ES-I3 (cell line): ENCODE results near the gene PSMB1.
"Not testable (repeated sequence)": the region's sequence is repeated elsewhere in the genome, so short reads cannot be mapped to it uniquely, and the experiment has no call there.

Source experiments
- H3K36me3 ChIP-seq: 2 replicates; pipeline ENCODE4 v1.6.1; 2013; ENCODE audit warnings: mild to moderate bottlenecking, low read length, control low read depth, moderate library complexity; ENCODE audit not compliant: insufficient read depth
- H3K4me1 ChIP-seq: 2 replicates; pipeline ENCODE4 v1.6.1; 2013; ENCODE audit warnings: mild to moderate bottlenecking, control low read depth, low read length; ENCODE audit not compliant: insufficient read depth
- H3K9ac ChIP-seq: 2 replicates; pipeline ENCODE4 v1.6.1; 2013; ENCODE audit warnings: low read depth, mild to moderate bottlenecking, low read length, moderate library complexity
- H3K9me3 ChIP-seq: 2 replicates; pipeline ENCODE4 v1.6.1; 2013; ENCODE audit warnings: mild to moderate bottlenecking, low read length, moderate library complexity; ENCODE audit not compliant: control insufficient read depth, insufficient read depth

The PSMB1 gene

GRCh38 chr6:170523256-170524171 lies 29.6 kb downstream of the PSMB1 start:
- Histone ChIP-seq H3K4me1 (no peaks in the 10 kb centered on the region), H3K9me3 (no peaks in the 10 kb centered on the region), H3K9ac (no peak overlapping the region), H3K36me3 (no peaks in the 10 kb centered on the region)

GRCh38 chr6:170522565-170523183 lies 30.4 kb downstream of the PSMB1 start:
- Histone ChIP-seq H3K36me3 (no peaks in the 10 kb centered on the region), H3K4me1 (no peaks in the 10 kb centered on the region), H3K9me3 (no peaks in the 10 kb centered on the region), H3K9ac (no peak overlapping the region)

- no peaks in the 10 kb centered on the region for H3K9me3 ChIP-seq
- no peaks in the 10 kb centered on the region for H3K4me1 ChIP-seq
- H3K36me3 ChIP-seq = no peaks in the 10 kb centered on the region
- no peak overlapping the region for H3K9ac ChIP-seq
These were observed 36.1 kb downstream of the PSMB1 start for GRCh38 chr6:170516783-170517616.

GRCh38 chr6:170514908-170515307 lies 38.2 kb downstream of the PSMB1 start:
- Histone ChIP-seq H3K9ac (no peak overlapping the region), H3K36me3 (no peaks in the 10 kb centered on the region), H3K9me3 (no peaks in the 10 kb centered on the region), H3K4me1 (no peaks in the 10 kb centered on the region)

- Histone ChIP-seq H3K36me3 (no peaks in the 10 kb centered on the region), H3K9me3 (no peaks in the 10 kb centered on the region), H3K4me1 (no peaks in the 10 kb centered on the region), H3K9ac (no peak overlapping the region)
These were observed 40.9 kb downstream of the PSMB1 start for GRCh38 chr6:170512249-170512648.

- H3K4me1 ChIP-seq = no peaks in the 10 kb centered on the region
- H3K36me3 ChIP-seq = no peaks in the 10 kb centered on the region
- no peaks in the 10 kb centered on the region for H3K9me3 ChIP-seq
- H3K9ac ChIP-seq = no peak overlapping the region
These were observed 42.5 kb downstream of the PSMB1 start for GRCh38 chr6:170510631-170511030.

- H3K9me3 ChIP-seq = no peaks in the 10 kb centered on the region
- no peaks in the 10 kb centered on the region for H3K36me3 ChIP-seq
- no peak overlapping the region for H3K9ac ChIP-seq
- H3K4me1 ChIP-seq = no peaks in the 10 kb centered on the region
These were observed 43.4 kb downstream of the PSMB1 start for GRCh38 chr6:170509723-170510018.

GRCh38 chr6:170508892-170509722 lies 44.0 kb downstream of the PSMB1 start:
- H3K36me3 ChIP-seq, H3K9me3 ChIP-seq, H3K9ac ChIP-seq, H3K4me1 ChIP-seq: not testable (repeated sequence)

GRCh38 chr6:170508275-170508674 lies 44.8 kb downstream of the PSMB1 start:
- not testable (repeated sequence) for H3K9ac ChIP-seq, H3K36me3 ChIP-seq, H3K9me3 ChIP-seq, H3K4me1 ChIP-seq

GRCh38 chr6:170507728-170508127 lies 45.4 kb downstream of the PSMB1 start:
- H3K9me3 ChIP-seq, H3K4me1 ChIP-seq, H3K9ac ChIP-seq, H3K36me3 ChIP-seq: not testable (repeated sequence)

GRCh38 chr6:170506446-170506845 lies 46.7 kb downstream of the PSMB1 start:
- H3K4me1 ChIP-seq = no peaks in the 10 kb centered on the region
- no peaks in the 10 kb centered on the region for H3K36me3 ChIP-seq
- no peak overlapping the region for H3K9ac ChIP-seq
- no peaks in the 10 kb centered on the region; the same call in 1 of the 2 replicates for H3K9me3 ChIP-seq

GRCh38 chr6:170505306-170505705 lies 47.8 kb downstream of the PSMB1 start:
- Histone ChIP-seq H3K9ac (no peak overlapping the region), H3K36me3 (no peaks in the 10 kb centered on the region), H3K9me3 (no peaks in the 10 kb centered on the region; the same call in 1 of the 2 replicates), H3K4me1 (no peaks in the 10 kb centered on the region)

GRCh38 chr6:170504479-170504878 lies 48.6 kb downstream of the PSMB1 start:
- H3K4me1 ChIP-seq = no peaks in the 10 kb centered on the region
- no peak overlapping the region for H3K9ac ChIP-seq
- H3K36me3 ChIP-seq = no peaks in the 10 kb centered on the region
- H3K9me3 ChIP-seq = no peaks in the 10 kb centered on the region; the same call in 1 of the 2 replicates

GRCh38 chr6:170503414-170503761 lies 49.7 kb downstream of the PSMB1 start:
- Histone ChIP-seq H3K4me1 (no peaks in the 10 kb centered on the region), H3K9me3 (no peaks in the 10 kb centered on the region; the same call in 1 of the 2 replicates), H3K36me3 (no peaks in the 10 kb centered on the region), H3K9ac (no peak overlapping the region)
